Skeletal muscle tissue (tissue), 4 donors: ENCODE data around the gene ICA1. TPM values are rescaled to one million over a fixed set of nuclear protein-coding genes. Genes with fewer than 3 reads are reported as not detected.

Experiments used
- H3K27ac ChIP-seq: one replicate; pipeline ENCODE4 v1.7.0; 2013; ENCODE audit warnings: mild to moderate bottlenecking, low read depth, low read length, inconsistent platforms
- H3K27me3 ChIP-seq, 3 donors: one replicate each; pipeline ENCODE4 v1.7.0; 2013; ENCODE audit warnings: low read length in 3 of 3; ENCODE audit not compliant: control insufficient read depth in 3 of 3, insufficient read depth in 3 of 3
- H3K36me3 ChIP-seq, 3 donors: one replicate each; pipeline ENCODE4 v1.7.0; 2013; ENCODE audit warnings: low read length in 3 of 3; ENCODE audit not compliant: control insufficient read depth in 3 of 3, insufficient read depth in 3 of 3
- H3K4me1 ChIP-seq, 3 donors: one replicate each; pipeline ENCODE4 v1.7.0; 2013; ENCODE audit warnings: low read length in 3 of 3, mild to moderate bottlenecking in 3 of 3; ENCODE audit not compliant: control insufficient read depth in 3 of 3, insufficient read depth in 3 of 3
- H3K4me3 ChIP-seq, 3 donors: one replicate each; pipeline ENCODE4 v1.7.0; 2013; ENCODE audit warnings: low read length in 3 of 3
- H3K9ac ChIP-seq, 3 donors: one replicate each; pipeline ENCODE4 v1.7.0; 2013; ENCODE audit warnings: low read length in 3 of 3, mild to moderate bottlenecking in 3 of 3, moderate library complexity in 2 of 3, low read depth in 1 of 3
- H3K9me3 ChIP-seq, 3 donors: one replicate each; pipeline ENCODE4 v1.7.0; 2013; ENCODE audit warnings: low read length in 3 of 3; ENCODE audit not compliant: control insufficient read depth in 3 of 3
- total RNA-seq: library from RNA; depleted of rRNA; stranded (reverse); fragments of >200 nt; gene quantifications from one replicate; pipeline ENCODE4 v1.2.3, GENCODE V29; 2014
- donor health status: Osteomylitis.

The ICA1 gene
- total RNA-seq, 1 donor from 2014 or later: 8.9 TPM

GRCh38 chr7:8152489-8153192 lies 109.3 kb downstream of the ICA1 start:
- H3K36me3 ChIP-seq: no peaks in the 10 kb centered on the region
- no peak overlapping the region for H3K9ac ChIP-seq
- H3K4me3 ChIP-seq: no peak overlapping the region
- H3K9me3 ChIP-seq: no peaks in the 10 kb centered on the region
- H3K27me3 ChIP-seq: no peaks in the 10 kb centered on the region
- H3K27ac ChIP-seq: no peak overlapping the region
- peaks cover 0 to 3% (median 0%) of the 10 kb centered on the region in 3 donors for H3K4me1 ChIP-seq

- Histone ChIP-seq H3K4me1 (peaks cover 0 to 3% (median 2%) of the 10 kb centered on the region in 3 donors), H3K9ac (no peak overlapping the region), H3K27me3 (no peaks in the 10 kb centered on the region)
These were observed 110.7 kb downstream of the ICA1 start for GRCh38 chr7:8151161-8151725.

GRCh38 chr7:8149222-8149621 lies 112.7 kb downstream of the ICA1 start:
- Histone ChIP-seq H3K36me3 (no peaks in the 10 kb centered on the region), H3K4me1 (peaks cover 0 to 6% (median 3%) of the 10 kb centered on the region in 3 donors), H3K9me3 (no peaks in the 10 kb centered on the region), H3K4me3 (no peak overlapping the region), H3K27me3 (no peaks in the 10 kb centered on the region), H3K9ac (no peak overlapping the region), H3K27ac (no peak overlapping the region)

More at GRCh38 chr7:8151161-8151725, 110.7 kb downstream of the ICA1 start:
- Histone ChIP-seq H3K27ac (no peak overlapping the region), H3K36me3 (no peaks in the 10 kb centered on the region), H3K9me3 (no peaks in the 10 kb centered on the region), H3K4me3 (no peak overlapping the region)

- H3K4me1 ChIP-seq: peaks cover 2 to 6% (median 6%) of the 10 kb centered on the region in 3 donors
- H3K9me3 ChIP-seq: no peaks in the 10 kb centered on the region
- no peak overlapping the region for H3K27ac ChIP-seq
- no peaks in the 10 kb centered on the region for H3K27me3 ChIP-seq
- no peaks in the 10 kb centered on the region for H3K36me3 ChIP-seq
- no peak overlapping the region for H3K4me3 ChIP-seq
- no peak overlapping the region for H3K9ac ChIP-seq
These were observed 114.1 kb downstream of the ICA1 start for GRCh38 chr7:8147760-8148463.

GRCh38 chr7:8146788-8147413 lies 115.1 kb downstream of the ICA1 start:
- Histone ChIP-seq H3K27ac (no peak overlapping the region), H3K9me3 (no peaks in the 10 kb centered on the region), H3K4me3 (no peak overlapping the region), H3K4me1 (peaks cover 2 to 6% (median 6%) of the 10 kb centered on the region in 3 donors), H3K36me3 (no peaks in the 10 kb centered on the region), H3K9ac (no peak overlapping the region), H3K27me3 (no peaks in the 10 kb centered on the region)

- peaks cover 2 to 6% (median 6%) of the 10 kb centered on the region in 3 donors for H3K4me1 ChIP-seq
- no peaks in the 10 kb centered on the region for H3K27me3 ChIP-seq
- no peaks in the 10 kb centered on the region for H3K36me3 ChIP-seq
- H3K4me3 ChIP-seq: no peak overlapping the region
- H3K27ac ChIP-seq: no peak overlapping the region
- no peaks in the 10 kb centered on the region for H3K9me3 ChIP-seq
- no peak overlapping the region for H3K9ac ChIP-seq
These were observed 115.7 kb downstream of the ICA1 start for GRCh38 chr7:8146106-8146787.

- Histone ChIP-seq H3K9me3 (no peaks in the 10 kb centered on the region), H3K4me3 (no peak overlapping the region), H3K4me1 (peaks cover 2 to 6% (median 3%) of the 10 kb centered on the region in 3 donors), H3K27me3 (no peaks in the 10 kb centered on the region), H3K9ac (no peak overlapping the region), H3K36me3 (no peaks in the 10 kb centered on the region), H3K27ac (no peak overlapping the region)
These were observed 117.1 kb downstream of the ICA1 start for GRCh38 chr7:8144856-8145255.

- H3K4me1 ChIP-seq: peaks cover 2 to 6% (median 3%) of the 10 kb centered on the region in 3 donors
- no peaks in the 10 kb centered on the region for H3K27me3 ChIP-seq
- H3K9me3 ChIP-seq: no peaks in the 10 kb centered on the region
- H3K9ac ChIP-seq: no peak overlapping the region
- H3K4me3 ChIP-seq: no peak overlapping the region
- H3K36me3 ChIP-seq: no peaks in the 10 kb centered on the region
- no peak overlapping the region for H3K27ac ChIP-seq
These were observed 118.7 kb downstream of the ICA1 start for GRCh38 chr7:8143151-8143874.

GRCh38 chr7:8142477-8142876 lies 119.5 kb downstream of the ICA1 start:
- no peak overlapping the region for H3K27ac ChIP-seq
- H3K4me1 ChIP-seq: peaks cover 2 to 6% (median 3%) of the 10 kb centered on the region in 3 donors
- H3K9ac ChIP-seq: no peak overlapping the region
- no peaks in the 10 kb centered on the region for H3K9me3 ChIP-seq
- no peak overlapping the region for H3K4me3 ChIP-seq
- H3K36me3 ChIP-seq: no peaks in the 10 kb centered on the region
- no peaks in the 10 kb centered on the region for H3K27me3 ChIP-seq
